ENCODE measurements around the gene PRODH2. TPM values are rescaled to one million over a fixed set of nuclear protein-coding genes. Genes with fewer than 3 reads are reported as not detected.
A peak's percentile ranks its signal among the peaks of the same experiment; 100 is the strongest.
"Not testable (repeated sequence)": the region's sequence is repeated elsewhere in the genome, so short reads cannot be mapped to it uniquely, and the experiment has no call there.

Gene PRODH2
- total RNA-seq, 1 donor from 2014 or later: not detected

- Histone ChIP-seq H3K9me3 (no peaks in the 10 kb centered on the region), H3K27ac (no peak overlapping the region), H3K4me1 (peaks cover 12% of the 10 kb centered on the region), H3K27me3 (peaks cover 57% of the 10 kb centered on the region), H3K36me3 (no peaks in the 10 kb centered on the region), H3K4me3 (no peak overlapping the region)
- no peak for ATAC-seq
- TF ChIP-seq, protein P1, sequence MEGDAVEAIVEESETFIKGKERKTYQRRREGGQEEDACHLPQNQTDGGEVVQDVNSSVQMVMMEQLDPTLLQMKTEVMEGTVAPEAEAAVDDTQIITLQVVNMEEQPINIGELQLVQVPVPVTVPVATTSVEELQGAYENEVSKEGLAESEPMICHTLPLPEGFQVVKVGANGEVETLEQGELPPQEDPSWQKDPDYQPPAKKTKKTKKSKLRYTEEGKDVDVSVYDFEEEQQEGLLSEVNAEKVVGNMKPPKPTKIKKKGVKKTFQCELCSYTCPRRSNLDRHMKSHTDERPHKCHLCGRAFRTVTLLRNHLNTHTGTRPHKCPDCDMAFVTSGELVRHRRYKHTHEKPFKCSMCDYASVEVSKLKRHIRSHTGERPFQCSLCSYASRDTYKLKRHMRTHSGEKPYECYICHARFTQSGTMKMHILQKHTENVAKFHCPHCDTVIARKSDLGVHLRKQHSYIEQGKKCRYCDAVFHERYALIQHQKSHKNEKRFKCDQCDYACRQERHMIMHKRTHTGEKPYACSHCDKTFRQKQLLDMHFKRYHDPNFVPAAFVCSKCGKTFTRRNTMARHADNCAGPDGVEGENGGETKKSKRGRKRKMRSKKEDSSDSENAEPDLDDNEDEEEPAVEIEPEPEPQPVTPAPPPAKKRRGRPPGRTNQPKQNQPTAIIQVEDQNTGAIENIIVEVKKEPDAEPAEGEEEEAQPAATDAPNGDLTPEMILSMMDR (IDR thresholded peaks at IDR 0.05): no peak
- DNase-seq: no peak
- intact Hi-C loops (cut with DNase I): no loop called here
Observed at GRCh38 chr19:35844482-35845214, 32.0 kb upstream of the PRODH2 start.

GRCh38 chr19:35843676-35844481 is 31.2 kb upstream of the PRODH2 start:
- intact Hi-C loops (cut with DNase I): no loop called here
- Histone ChIP-seq H3K9me3 (no peaks in the 10 kb centered on the region), H3K27ac (no peak overlapping the region), H3K36me3 (no peaks in the 10 kb centered on the region), H3K27me3 (peaks cover 49% of the 10 kb centered on the region), H3K4me3 (no peak overlapping the region), H3K4me1 (peaks cover 12% of the 10 kb centered on the region)
- peak; percentile 47 for ATAC-seq
- TF ChIP-seq, protein P1 (IDR thresholded peaks at IDR 0.05): no peak
- DNase-seq: no peak

- intact Hi-C loops (cut with DNase I): no loop called here
- no peak for ATAC-seq
- Histone ChIP-seq H3K4me1 (peaks cover 12% of the 10 kb centered on the region), H3K4me3 (no peak overlapping the region), H3K36me3 (no peaks in the 10 kb centered on the region), H3K9me3 (no peaks in the 10 kb centered on the region), H3K27me3 (peaks cover 44% of the 10 kb centered on the region), H3K27ac (no peak overlapping the region)
- TF ChIP-seq, protein P1 (IDR thresholded peaks at IDR 0.05): no peak
- DNase-seq: no peak
Observed at GRCh38 chr19:35842666-35843272, 30.1 kb upstream of the PRODH2 start.

DNA sequence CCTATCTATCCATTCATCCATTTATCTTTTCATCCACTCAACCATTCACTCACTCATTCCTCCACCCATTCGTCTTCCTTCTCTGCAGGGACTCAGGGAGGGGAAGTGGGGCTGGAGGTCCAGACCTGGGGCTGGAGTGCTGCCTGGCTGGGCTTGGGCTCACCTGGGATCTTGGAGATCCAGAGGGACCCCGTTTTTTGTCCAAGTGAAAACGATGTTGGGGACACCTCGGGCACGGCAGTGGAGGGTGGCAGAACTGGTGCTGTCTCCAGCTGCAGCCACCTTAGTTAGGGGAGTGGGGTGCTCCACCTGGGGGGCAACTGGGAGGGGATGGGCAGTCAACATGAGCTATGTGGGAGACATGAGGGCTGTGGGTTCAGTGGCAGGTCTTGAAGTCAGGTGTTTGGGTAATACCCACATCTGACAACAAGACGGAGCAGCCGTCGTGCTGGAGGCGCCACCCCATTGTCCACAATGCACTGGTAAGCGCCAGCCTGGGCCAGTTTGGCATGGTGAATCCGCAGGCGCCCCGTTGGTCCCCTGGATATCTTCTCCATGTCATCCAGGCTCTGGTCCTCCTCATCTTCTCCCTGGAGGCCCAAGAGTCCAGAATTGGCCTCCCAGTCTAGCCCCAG is 29.4 kb upstream of the PRODH2 start:
- Histone ChIP-seq H3K9me3 (no peaks in the 10 kb centered on the region), H3K4me1 (peaks cover 12% of the 10 kb centered on the region), H3K4me3 (no peak overlapping the region), H3K36me3 (no peaks in the 10 kb centered on the region), H3K27ac (no peak overlapping the region), H3K27me3 (peaks cover 44% of the 10 kb centered on the region)
- intact Hi-C loops (cut with DNase I): no loop called here
- TF ChIP-seq, protein P1 (IDR thresholded peaks at IDR 0.05): no peak
- DNase-seq: no peak
- ATAC-seq: no peak

GRCh38 chr19:35836096-35836495 is 23.5 kb upstream of the PRODH2 start:
- H3K27me3 ChIP-seq; ATAC-seq; intact Hi-C loops (cut with DNase I): not testable (repeated sequence)

More at GRCh38 chr19:35836096-35836495, 23.5 kb upstream of the PRODH2 start:
- H3K4me3 ChIP-seq, H3K4me1 ChIP-seq, DNase-seq, H3K27ac ChIP-seq, H3K36me3 ChIP-seq, H3K9me3 ChIP-seq: not testable (repeated sequence)

Data from upper lobe of right lung (tissue), 1 donor.